Smooth muscle cell of the pulmonary artery (primary cell): ENCODE results near the gene KIR3DL1. TPM values are rescaled to one million over a fixed set of nuclear protein-coding genes. Genes with fewer than 3 reads are reported as not detected.

Experiments
- total RNA-seq: library from RNA; depleted of rRNA; stranded (reverse); fragments of >200 nt; gene quantifications from 2 replicates; pipeline ENCODE4 v1.2.3, GENCODE V29; 2014

KIR3DL1 gene
- not detected in 2 replicates for total RNA-seq

DNA sequence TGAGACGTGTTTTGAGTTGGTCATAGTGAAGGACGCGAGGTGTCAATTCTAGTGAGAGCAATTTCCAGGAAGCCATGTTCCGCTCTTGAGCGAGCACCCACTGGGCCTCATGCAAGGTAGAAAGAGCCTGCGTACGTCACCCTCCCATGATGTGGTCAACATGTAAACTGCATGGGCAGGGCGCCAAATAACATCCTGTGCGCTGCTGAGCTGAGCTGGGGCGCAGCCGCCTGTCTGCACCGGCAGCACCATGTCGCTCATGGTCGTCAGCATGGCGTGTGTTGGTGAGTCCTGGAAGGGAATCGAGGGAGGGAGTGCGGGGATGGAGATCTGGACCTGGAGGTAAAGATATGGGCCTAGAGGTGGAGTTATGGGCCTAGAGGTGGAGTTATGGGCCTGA lies at the start of gene KIR3DL1:
Gene KIR3DL1, plus strand, starts transcription at position 218 of the 400 bp plus-strand sequence.

DNA sequence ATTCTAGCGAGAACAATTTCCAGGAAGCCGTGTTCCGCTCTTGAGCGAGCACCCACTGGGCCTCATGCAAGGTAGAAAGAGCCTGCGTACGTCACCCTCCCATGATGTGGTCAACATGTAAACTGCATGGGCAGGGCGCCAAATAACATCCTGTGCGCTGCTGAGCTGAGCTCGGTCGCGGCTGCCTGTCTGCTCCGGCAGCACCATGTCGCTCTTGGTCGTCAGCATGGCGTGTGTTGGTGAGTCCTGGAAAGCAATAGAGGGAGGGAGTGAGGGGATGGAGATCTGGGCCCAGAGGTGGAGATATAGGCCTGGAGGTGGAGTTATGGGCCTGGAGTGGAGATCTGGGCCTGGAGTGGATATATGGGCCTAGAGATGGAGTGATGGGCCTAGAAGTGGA lies 46.6 kb upstream of the KIR3DL1 start, which contains the start of gene KIR2DL1:
Gene KIR2DL1, plus strand, starts transcription at position 148 of the 400 bp plus-strand sequence. Its CDS starts 58 bp downstream, at position 206.

DNA sequence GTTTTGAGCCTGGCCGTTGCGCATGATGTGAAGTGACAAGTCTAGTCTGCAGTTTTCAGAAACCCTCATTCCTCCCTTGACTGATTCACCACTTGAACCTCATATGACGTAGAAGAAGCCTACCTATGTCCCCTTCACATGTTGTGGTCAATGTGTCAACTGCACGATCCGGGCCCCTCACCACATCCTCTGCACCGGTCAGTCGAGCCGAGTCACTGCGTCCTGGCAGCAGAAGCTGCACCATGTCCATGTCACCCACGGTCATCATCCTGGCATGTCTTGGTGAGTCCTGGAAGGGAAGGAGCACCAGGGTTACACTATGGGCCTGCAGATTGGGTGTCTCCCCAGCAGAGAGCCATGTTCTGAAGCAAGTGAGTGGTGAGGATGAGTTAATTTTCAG lies 12.9 kb upstream of the KIR3DL1 start, which contains the start of gene KIR2DL4:
Gene KIR2DL4, plus strand, starts transcription at position 201 of the 400 bp plus-strand sequence. Its CDS starts 42 bp downstream, at position 243.

DNA sequence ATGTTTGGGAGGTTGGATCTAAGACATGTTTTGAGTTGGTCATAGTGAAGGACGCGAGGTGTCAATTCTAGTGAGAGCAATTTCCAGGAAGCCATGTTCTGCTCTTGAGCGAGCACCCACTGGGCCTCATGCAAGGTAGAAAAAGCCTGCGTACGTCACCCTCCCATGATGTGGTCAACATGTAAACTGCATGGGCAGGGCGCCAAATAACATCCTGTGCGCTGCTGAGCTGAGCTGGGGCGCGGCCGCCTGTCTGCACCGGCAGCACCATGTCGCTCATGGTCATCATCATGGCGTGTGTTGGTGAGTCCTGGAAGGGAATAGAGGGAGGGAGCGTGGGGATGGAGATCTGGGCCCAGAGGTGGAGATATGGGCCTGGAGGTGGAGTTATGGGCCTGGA lies 16.2 kb downstream of the KIR3DL1 start, which contains the start of gene KIR2DS4:
Gene KIR2DS4, plus strand, starts transcription at position 181 of the 400 bp plus-strand sequence.

DNA sequence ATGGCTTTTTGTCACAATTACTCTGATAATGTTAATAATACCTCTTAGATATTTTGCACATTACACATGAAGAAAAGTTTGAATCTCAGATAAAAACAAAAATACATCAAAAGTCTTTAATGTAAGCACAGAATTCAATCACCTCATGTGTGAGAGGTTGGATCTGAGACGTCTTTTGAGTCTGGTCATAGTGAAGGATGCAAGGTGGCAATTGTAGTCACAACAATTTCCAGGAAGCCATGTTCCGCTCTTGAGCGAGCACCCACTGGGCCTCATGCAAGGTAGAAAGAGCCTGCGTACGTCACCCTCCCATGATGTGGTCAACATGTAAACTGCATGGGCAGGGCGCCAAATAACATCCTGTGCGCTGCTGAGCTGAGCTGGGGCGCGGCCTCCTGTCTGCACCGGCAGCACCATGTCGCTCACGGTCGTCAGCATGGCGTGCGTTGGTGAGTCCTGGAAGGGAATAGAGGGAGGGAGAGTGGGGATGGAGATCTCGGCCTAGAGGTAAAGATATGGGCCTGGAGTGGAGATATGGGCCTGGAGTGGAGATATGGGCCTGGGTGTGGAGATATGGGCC lies 33.9 kb downstream of the KIR3DL1 start, which contains the start of gene KIR3DL2:
Gene KIR3DL2, plus strand, starts transcription at position 383 of the 580 bp plus-strand sequence. Its CDS starts 33 bp downstream, at position 416.

DNA sequence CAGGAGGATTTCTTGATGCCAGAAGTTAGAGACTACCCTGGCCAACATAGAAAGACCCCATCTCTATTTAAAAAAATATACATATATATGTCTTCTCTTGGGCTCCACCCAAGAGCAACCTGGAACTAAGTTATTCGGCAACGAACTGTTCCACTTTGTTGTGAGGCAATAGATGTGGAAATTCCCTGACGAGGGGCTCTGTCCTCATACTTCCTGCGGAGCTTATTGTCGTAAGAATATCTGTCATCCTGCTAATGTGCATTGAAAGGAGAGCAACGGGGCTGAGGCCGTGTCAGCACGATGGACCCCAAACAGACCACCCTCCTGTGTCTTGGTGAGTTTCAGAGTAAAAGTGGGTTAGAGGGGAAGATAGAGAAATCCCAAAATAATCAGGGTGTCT lies 57.7 kb downstream of the KIR3DL1 start, which contains the start of gene FCAR:
Gene FCAR, plus strand, starts transcription at position 246 of the 400 bp plus-strand sequence. Its CDS starts 55 bp downstream, at position 301.

Other genes starting within 250 kb of the KIR3DL1 start
- gene LILRA2, start 242.7 kb upstream of the KIR3DL1 start, total RNA-seq, result not detected in 2 replicates
- gene LILRA1, start 222.8 kb upstream of the KIR3DL1 start, total RNA-seq, result not detected in 2 replicates
- gene LILRB1, start 186.0 kb upstream of the KIR3DL1 start, total RNA-seq, result not detected in 2 replicates
- not detected in 2 replicates for gene LILRB4, start 153.5 kb upstream of the KIR3DL1 start, total RNA-seq
- gene KIR3DL3, start 92.0 kb upstream of the KIR3DL1 start, total RNA-seq, result not detected in 2 replicates
- not detected in 2 replicates for gene KIR2DL3, start 78.0 kb upstream of the KIR3DL1 start, total RNA-seq
- gene KIR2DL1, start 46.7 kb upstream of the KIR3DL1 start, total RNA-seq, result not detected in 2 replicates
- gene KIR2DL4, start 12.9 kb upstream of the KIR3DL1 start, total RNA-seq, result not detected in 2 replicates
- not detected in 2 replicates for gene KIR2DS4, start 16.2 kb downstream of the KIR3DL1 start, total RNA-seq
- gene KIR3DL2, start 34.0 kb downstream of the KIR3DL1 start, total RNA-seq, result not detected in 2 replicates
- gene FCAR, start 57.8 kb downstream of the KIR3DL1 start, total RNA-seq, result not detected in 2 replicates
- gene NCR1, start 89.7 kb downstream of the KIR3DL1 start, total RNA-seq, result not detected in 2 replicates
- gene NLRP7, start 131.1 kb downstream of the KIR3DL1 start, total RNA-seq, result not detected in 2 replicates
- gene NLRP2, start 149.9 kb downstream of the KIR3DL1 start, total RNA-seq, result 0.20 and 0.23 TPM in 2 replicates
- 0.13 TPM in 1 of 2 replicates, not detected in the other for gene GP6, start 221.8 kb downstream of the KIR3DL1 start, total RNA-seq
- gene RDH13, start 246.7 kb downstream of the KIR3DL1 start, total RNA-seq, result 9.5 and 20.0 TPM in 2 replicates